Stimulated activated CD8-positive, alpha-beta memory T cell treated with anti-CD3 and anti-CD28 coated beads, Interleukin-2, amount 100 ng/mL, for 48 hours (primary cell): ENCODE data around the gene INHBE.
A peak's percentile ranks its signal among the peaks of the same experiment; 100 is the strongest.
"Not testable (repeated sequence)": the region's sequence is repeated elsewhere in the genome, so short reads cannot be mapped to it uniquely, and the experiment has no call there.

ENCODE experiments used
- DNase-seq, 2 donors: peaks; one replicate each; pipeline ENCODE4 v3.0.0-alpha.2; 2020; ENCODE audit warnings: low read depth in 2 of 2

Gene INHBE

GRCh38 chr12:57454566-57455373 is at the start of gene INHBE:
Gene INHBE (plus strand): TSS chr12:57455307. CDS start chr12:57455537, 230 bp downstream.
- DNase-seq = no peak

GRCh38 chr12:57410534-57410933 is 44.6 kb upstream of the INHBE start:
- no peak for DNase-seq

- DNase-seq = not testable (repeated sequence)
Measured at GRCh38 chr12:57414160-57414559, 40.9 kb upstream of the INHBE start.

- DNase-seq = no peak
Measured at GRCh38 chr12:57415088-57415487, 40.0 kb upstream of the INHBE start.

- no peak for DNase-seq
Measured at GRCh38 chr12:57416039-57416996, 38.8 kb upstream of the INHBE start.

GRCh38 chr12:57418255-57418654 is 36.9 kb upstream of the INHBE start:
- DNase-seq = no peak

DNA sequence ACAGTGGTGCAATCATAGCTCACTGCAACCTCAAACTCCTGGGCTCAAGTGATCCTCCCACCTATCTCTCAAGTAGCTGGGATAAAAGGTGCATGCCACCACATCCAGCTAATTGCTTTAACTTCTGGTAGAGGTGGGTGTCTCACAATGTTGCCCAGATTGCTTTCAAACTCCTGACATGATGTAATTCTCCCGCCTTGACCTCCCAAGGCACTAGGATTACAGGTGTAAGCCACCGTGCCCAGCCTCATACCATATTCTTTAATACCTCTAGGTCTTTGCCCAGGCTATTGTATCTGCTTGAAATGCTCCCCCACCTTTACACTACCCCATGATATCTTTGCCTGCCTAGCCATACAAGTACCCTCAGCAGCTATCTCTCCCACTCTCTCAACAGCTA is 35.6 kb upstream of the INHBE start:
- no peak for DNase-seq

GRCh38 chr12:57420482-57420881 is 34.6 kb upstream of the INHBE start:
- no peak for DNase-seq

GRCh38 chr12:57426948-57427347 is 28.2 kb upstream of the INHBE start:
- not testable (repeated sequence) for DNase-seq

GRCh38 chr12:57428965-57429364 is 26.1 kb upstream of the INHBE start:
- DNase-seq = no peak

DNA sequence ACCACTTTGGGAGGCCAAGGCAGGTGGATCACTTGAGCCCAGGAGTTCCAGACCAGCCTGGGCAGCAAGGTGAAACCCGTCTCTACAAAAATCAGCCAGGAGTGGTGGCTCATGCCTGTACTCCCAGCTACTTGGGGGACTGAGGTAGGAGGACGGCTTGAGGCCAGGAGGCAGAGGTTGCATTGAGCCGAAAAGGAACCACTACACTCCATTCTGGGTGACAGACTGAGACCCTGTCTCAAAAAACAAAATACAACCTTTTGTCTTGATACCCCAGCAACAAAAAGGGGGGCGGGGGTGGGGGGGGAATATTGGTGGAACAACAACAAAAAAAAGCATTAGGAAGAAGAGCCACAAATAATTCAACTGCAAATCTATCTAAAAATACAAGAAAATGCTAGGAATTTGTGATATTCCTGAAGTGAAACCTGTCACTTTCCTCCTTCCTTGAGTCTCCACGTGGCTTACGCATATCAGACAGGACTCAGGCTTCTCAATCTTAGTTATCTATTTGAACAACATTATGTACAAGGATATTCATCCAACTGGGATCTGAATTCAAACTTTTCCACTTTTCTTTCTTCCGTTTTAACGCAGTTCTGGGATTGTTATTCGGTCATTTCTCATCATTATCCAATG is 25.5 kb upstream of the INHBE start:
- no peak for DNase-seq

GRCh38 chr12:57430112-57430930 is 24.8 kb upstream of the INHBE start:
- DNase-seq = no peak

DNA sequence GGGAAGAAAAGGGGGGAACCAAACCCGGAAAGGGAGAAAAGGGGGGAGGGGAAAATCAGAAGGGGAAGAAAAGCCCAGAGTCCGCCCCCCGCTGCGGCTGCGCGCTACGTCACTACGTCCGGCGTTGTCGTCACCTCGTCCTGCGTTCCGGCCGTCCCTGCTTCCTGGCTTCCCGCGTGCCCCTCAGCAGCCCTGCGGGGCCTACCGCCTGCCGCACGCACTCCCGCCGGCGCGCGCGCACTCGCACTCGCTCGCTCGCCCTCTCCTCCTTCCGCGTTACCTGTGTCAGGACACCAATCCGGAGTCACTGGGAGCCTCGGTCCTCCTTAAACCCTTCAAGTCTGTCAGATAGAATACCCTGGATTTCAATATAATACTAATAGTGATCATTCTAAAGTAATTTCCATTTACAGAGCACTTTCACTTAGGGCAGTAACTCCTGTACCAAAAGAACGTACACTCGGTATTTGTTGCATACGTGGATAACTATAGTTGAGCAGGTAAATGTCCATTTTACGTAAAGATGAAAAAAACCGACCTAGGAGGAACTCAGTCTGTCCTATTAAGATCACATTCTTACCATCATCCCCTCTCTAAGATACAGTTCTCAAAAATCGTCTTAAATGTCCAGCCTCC is 24.1 kb upstream of the INHBE start, which contains the start of gene R3HDM2:
Gene R3HDM2, minus strand, starts transcription at position 113 of the 636 bp plus-strand sequence. CDS start 120,615 bp downstream, outside the sequence.
- DNase-seq = peak; percentile 92

- DNase-seq = no peak
Measured at GRCh38 chr12:57431654-57432188, 23.4 kb upstream of the INHBE start.

- no peak for DNase-seq
Measured at GRCh38 chr12:57433370-57433769, 21.7 kb upstream of the INHBE start.

GRCh38 chr12:57434517-57435223 is 20.4 kb upstream of the INHBE start, which contains the start of gene INHBC:
Gene INHBC (plus strand): TSS chr12:57434784. CDS start chr12:57434887, 103 bp downstream.
- no peak for DNase-seq

DNA sequence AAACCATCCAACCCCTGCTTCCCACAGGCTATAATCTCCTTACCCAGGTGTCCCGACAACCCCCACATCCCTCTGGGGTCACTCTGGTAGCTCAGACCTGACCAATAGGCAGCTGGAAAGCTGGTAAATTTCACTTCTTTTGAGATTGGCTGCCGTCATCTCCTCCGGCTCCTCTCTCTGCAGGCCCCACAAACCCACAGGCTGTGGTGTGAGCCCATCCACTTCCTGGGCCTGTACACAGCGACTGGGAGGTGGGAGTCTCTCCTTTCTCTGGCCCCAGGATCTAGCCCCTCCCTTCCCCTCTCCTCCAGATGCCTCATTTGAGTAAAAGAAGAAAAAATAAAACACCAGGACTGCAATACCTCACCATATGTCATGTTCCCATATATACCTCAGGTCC is 19.8 kb upstream of the INHBE start:
- DNase-seq = no peak

DNA sequence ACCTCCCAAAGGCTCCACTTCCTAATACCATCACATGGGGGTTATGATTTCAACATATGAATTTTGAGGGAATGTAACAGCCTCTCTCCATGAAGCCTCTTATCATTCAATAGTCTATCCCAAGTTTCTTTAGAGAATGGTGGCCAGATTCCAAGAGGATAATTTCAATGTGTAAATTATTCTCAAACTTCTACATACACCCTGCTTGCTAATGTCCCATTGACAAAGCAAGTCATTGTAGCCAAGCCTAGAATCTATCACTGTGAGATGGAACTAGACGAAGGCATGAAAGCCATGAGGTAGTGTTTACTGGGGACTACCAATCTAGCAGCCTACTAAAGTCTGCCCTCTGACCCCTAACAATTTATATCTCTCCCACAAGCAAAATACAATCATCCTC is 16.7 kb upstream of the INHBE start:
- no peak for DNase-seq

GRCh38 chr12:57439762-57440266 is 15.3 kb upstream of the INHBE start:
- DNase-seq = no peak
